ENCODE data around the gene C14orf180. TPM values are rescaled to one million over a fixed set of nuclear protein-coding genes. Genes with fewer than 3 reads are reported as not detected.

The C14orf180 gene
- total RNA-seq, 1 donor: not detected

Other genes with a start within 250 kb of the C14orf180 start
- not detected for gene TMEM179, start 25.0 kb downstream of the C14orf180 start, total RNA-seq
- 21.6 TPM for gene INF2, start 109.9 kb downstream of the C14orf180 start, total RNA-seq
- 1.9 TPM for gene ADSS1, start 144.5 kb downstream of the C14orf180 start, total RNA-seq
- 66.9 TPM for gene SIVA1, start 173.4 kb downstream of the C14orf180 start, total RNA-seq
- 86.8 TPM for gene AKT1, start 216.0 kb downstream of the C14orf180 start, total RNA-seq
- 2.9 TPM for gene ZBTB42, start 221.3 kb downstream of the C14orf180 start, total RNA-seq